Duodenal mucosa (tissue), 2 donors: ENCODE data around the gene FOXN3.
A peak's percentile ranks its signal among the peaks of the same experiment; 100 is the strongest.

Source experiments
- H3K27ac ChIP-seq: one replicate; pipeline ENCODE4 v1.7.0; 2013; ENCODE audit warnings: low read depth, low read length
- H3K27me3 ChIP-seq, 2 donors: one replicate each; pipeline ENCODE4 v1.7.0; 2013; ENCODE audit warnings: low read length in 2 of 2, control low read depth in 1 of 2; ENCODE audit not compliant: insufficient read depth in 2 of 2, control insufficient read depth in 1 of 2
- H3K36me3 ChIP-seq, 2 donors: one replicate each; pipeline ENCODE4 v1.7.0; 2013; ENCODE audit warnings: low read length in 2 of 2, control low read depth in 1 of 2; ENCODE audit not compliant: insufficient read depth in 2 of 2, control insufficient read depth in 1 of 2
- H3K4me1 ChIP-seq, 2 donors: one replicate each; pipeline ENCODE4 v1.7.0; 2013; ENCODE audit warnings: low read length in 2 of 2, control low read depth in 1 of 2; ENCODE audit not compliant: insufficient read depth in 2 of 2, control insufficient read depth in 1 of 2
- H3K4me3 ChIP-seq, 2 donors: one replicate each; pipeline ENCODE4 v1.7.0; 2013; ENCODE audit warnings: low read length in 2 of 2, low read depth in 1 of 2
- H3K9ac ChIP-seq, 2 donors: one replicate each; pipeline ENCODE4 v1.7.0; 2013; ENCODE audit warnings: low read length in 2 of 2, low read depth in 1 of 2
- H3K9me3 ChIP-seq, 2 donors: one replicate each; pipeline ENCODE4 v1.7.0; 2013; ENCODE audit warnings: low read length in 2 of 2, control low read depth in 1 of 2; ENCODE audit not compliant: control insufficient read depth in 1 of 2

The FOXN3 gene

DNA sequence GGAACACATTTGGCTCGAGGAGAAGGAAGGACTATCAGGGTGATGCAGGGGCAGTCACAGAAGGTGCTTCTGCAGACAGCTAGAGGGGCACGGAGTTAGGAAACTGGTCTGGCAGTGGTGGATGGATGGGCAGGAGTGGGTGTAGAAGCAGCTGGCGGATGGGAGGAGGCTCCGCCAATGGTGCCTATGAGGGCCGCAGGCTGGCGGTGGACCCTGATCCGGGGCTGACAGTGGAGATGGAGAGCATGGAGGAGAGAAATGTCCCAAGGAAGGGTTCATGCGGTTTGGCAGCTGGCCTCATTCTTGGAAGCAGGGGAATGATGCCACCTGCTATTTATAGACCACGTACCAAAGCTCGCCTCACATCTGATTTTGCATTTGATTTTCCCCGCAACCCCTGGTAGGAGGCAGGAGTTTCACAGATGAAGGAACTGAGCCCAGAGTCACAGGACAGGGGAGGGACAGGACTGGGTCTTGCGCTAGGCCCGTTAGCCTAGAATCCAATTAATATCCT lies 237.1 kb downstream of the FOXN3 start:
- H3K9me3 ChIP-seq, result no peaks in the 10 kb centered on the region
- no peak overlapping the region for H3K27ac ChIP-seq
- peaks cover 6 to 35% of the 10 kb centered on the region in 2 donors for H3K36me3 ChIP-seq
- H3K9ac ChIP-seq, result no peak overlapping the region
- no peak overlapping the region for H3K4me3 ChIP-seq
- H3K4me1 ChIP-seq, result peaks cover 4 to 22% of the 10 kb centered on the region in 2 donors
- no peaks in the 10 kb centered on the region for H3K27me3 ChIP-seq

- Histone ChIP-seq H3K36me3 (peaks cover 6 to 26% of the 10 kb centered on the region in 2 donors), H3K9ac (no peak overlapping the region), H3K4me3 (no peak overlapping the region), H3K27ac (no peak overlapping the region), H3K27me3 (no peaks in the 10 kb centered on the region), H3K9me3 (no peaks in the 10 kb centered on the region), H3K4me1 (peaks cover 4 to 22% of the 10 kb centered on the region in 2 donors)
These were observed 238.1 kb downstream of the FOXN3 start for GRCh38 chr14:89178800-89179535.

- H3K4me1 ChIP-seq, result peaks cover 4 to 22% of the 10 kb centered on the region in 2 donors
- H3K27ac ChIP-seq, result no peak overlapping the region
- no peak overlapping the region for H3K9ac ChIP-seq
- H3K4me3 ChIP-seq, result no peak overlapping the region
- H3K36me3 ChIP-seq, result peaks cover 6 to 25% of the 10 kb centered on the region in 2 donors
- H3K9me3 ChIP-seq, result no peaks in the 10 kb centered on the region
- H3K27me3 ChIP-seq, result no peaks in the 10 kb centered on the region
These were observed 238.7 kb downstream of the FOXN3 start for GRCh38 chr14:89178376-89178775.

DNA sequence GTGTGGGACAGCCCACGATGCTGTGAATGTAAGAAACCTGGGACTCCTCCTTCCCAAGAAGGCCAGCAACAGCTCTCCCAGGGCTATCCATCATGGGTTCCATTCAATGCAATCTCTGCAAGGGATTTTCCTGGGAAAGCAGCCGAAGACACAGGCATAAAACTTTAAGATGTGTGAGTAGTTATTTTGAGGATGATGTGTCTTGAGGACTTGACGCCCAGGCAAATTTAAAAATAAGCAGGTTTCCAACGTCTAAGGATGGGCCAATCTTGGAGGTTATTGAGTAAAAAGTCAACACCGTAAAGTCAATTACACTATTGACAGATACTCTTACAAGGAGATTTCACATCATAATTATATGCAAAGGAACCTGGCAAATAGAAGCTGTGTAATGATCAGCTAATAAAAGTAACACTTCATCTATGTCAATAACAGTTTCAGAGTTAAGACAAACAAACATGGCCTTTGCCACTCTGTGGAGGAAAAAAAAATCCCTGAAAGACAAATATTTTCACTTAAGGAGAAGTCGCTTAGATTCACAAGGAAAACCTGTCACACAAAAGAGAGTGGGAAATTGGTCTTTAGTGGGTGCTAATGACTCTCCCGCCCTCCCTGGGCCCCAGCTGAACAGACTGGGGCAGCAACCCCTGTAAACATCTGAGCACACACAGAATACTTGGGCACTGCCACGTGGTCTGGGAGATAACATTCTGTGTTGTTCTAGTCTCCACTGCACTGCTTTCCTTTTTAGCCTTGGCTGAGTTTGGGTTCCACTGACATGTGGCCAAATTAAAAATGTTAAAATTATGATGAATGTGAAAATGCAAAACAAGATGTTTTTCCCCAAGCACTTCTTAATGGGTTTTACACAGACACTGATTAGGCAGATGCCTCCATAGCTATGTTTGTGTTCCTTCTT lies 240.9 kb downstream of the FOXN3 start:
- H3K4me3 ChIP-seq, result no peak overlapping the region
- no peaks in the 10 kb centered on the region for H3K27me3 ChIP-seq
- H3K4me1 ChIP-seq, result peaks cover 4 to 22% of the 10 kb centered on the region in 2 donors
- H3K9me3 ChIP-seq, result no peaks in the 10 kb centered on the region
- H3K36me3 ChIP-seq, result peaks cover 6 to 33% of the 10 kb centered on the region in 2 donors
- no peak overlapping the region for H3K9ac ChIP-seq
- H3K27ac ChIP-seq, result no peak overlapping the region

- H3K4me3 ChIP-seq, result no peak overlapping the region
These were observed 245.4 kb downstream of the FOXN3 start for GRCh38 chr14:89171628-89172027.

GRCh38 chr14:89171168-89171567 lies 245.9 kb downstream of the FOXN3 start:
- Histone ChIP-seq H3K27ac (no peak overlapping the region), H3K9me3 (peaks cover 0 to 4% of the 10 kb centered on the region in 2 donors), H3K27me3 (no peaks in the 10 kb centered on the region)

More at GRCh38 chr14:89171628-89172027, 245.4 kb downstream of the FOXN3 start:
- Histone ChIP-seq H3K9ac (no peak overlapping the region), H3K27ac (no peak overlapping the region), H3K4me1 (peaks cover 0 to 7% of the 10 kb centered on the region in 2 donors), H3K27me3 (no peaks in the 10 kb centered on the region), H3K9me3 (peaks cover 0 to 4% of the 10 kb centered on the region in 2 donors), H3K36me3 (peaks cover 6 to 19% of the 10 kb centered on the region in 2 donors)

GRCh38 chr14:89167705-89168104 lies 249.3 kb downstream of the FOXN3 start:
- H3K4me1 ChIP-seq, result peaks cover 21 to 24% of the 10 kb centered on the region in 2 donors
- no peak overlapping the region for H3K4me3 ChIP-seq
- no peaks in the 10 kb centered on the region for H3K27me3 ChIP-seq
- no peak overlapping the region for H3K27ac ChIP-seq
- peaks cover 0 to 4% of the 10 kb centered on the region in 2 donors for H3K9me3 ChIP-seq
- peaks cover 0 to 13% of the 10 kb centered on the region in 2 donors for H3K36me3 ChIP-seq
- no peak overlapping the region for H3K9ac ChIP-seq

More at GRCh38 chr14:89171168-89171567, 245.9 kb downstream of the FOXN3 start:
- Histone ChIP-seq H3K4me3 (no peak overlapping the region), H3K36me3 (peaks cover 6 to 19% of the 10 kb centered on the region in 2 donors), H3K9ac (no peak overlapping the region), H3K4me1 (peaks cover 3 to 7% of the 10 kb centered on the region in 2 donors)

- no peak overlapping the region for H3K4me3 ChIP-seq
- no peak overlapping the region for H3K9ac ChIP-seq
- peaks cover 21 to 24% of the 10 kb centered on the region in 2 donors for H3K4me1 ChIP-seq
- peaks cover 0 to 4% of the 10 kb centered on the region in 2 donors for H3K9me3 ChIP-seq
- peaks cover 0 to 18% of the 10 kb centered on the region in 2 donors for H3K36me3 ChIP-seq
- no peak overlapping the region for H3K27ac ChIP-seq
- H3K27me3 ChIP-seq, result no peaks in the 10 kb centered on the region
These were observed 250.4 kb downstream of the FOXN3 start for GRCh38 chr14:89166633-89167032.

GRCh38 chr14:89165189-89166181 lies 251.5 kb downstream of the FOXN3 start:
- Histone ChIP-seq H3K4me1 (peaks cover 21 to 24% of the 10 kb centered on the region in 2 donors), H3K27ac (peak overlapping the region; percentile 33), H3K27me3 (no peaks in the 10 kb centered on the region), H3K9ac (peak overlapping the region; percentile 46 to 67), H3K4me3 (peak overlapping the region; percentile 37 to 56), H3K9me3 (peaks cover 0 to 4% of the 10 kb centered on the region in 2 donors), H3K36me3 (peaks cover 0 to 22% of the 10 kb centered on the region in 2 donors)
